T-helper 17 cell (primary cell): ENCODE data around the gene PRKG1. TPM values are rescaled to one million over a fixed set of nuclear protein-coding genes. Genes with fewer than 3 reads are reported as not detected.
"Not testable (repeated sequence)": the region's sequence is repeated elsewhere in the genome, so short reads cannot be mapped to it uniquely, and the experiment has no call there.

Experiments
- ATAC-seq: fragments of 150-1000 bp; cut with Tn5 transposase; 2 replicates; pipeline ENCODE4 v1.10.0; 2021; ENCODE audit warnings: mild to moderate bottlenecking, moderate library complexity
- DNase-seq, 3 donors: peaks; one replicate each; pipeline versions ENCODE4 v3.0.0 to v3.0.0-alpha.2; 2020 to 2021
- H3K9me3 ChIP-seq: one replicate; pipeline ENCODE4 v1.7.0; 2013; ENCODE audit warnings: low read length, mild to moderate bottlenecking; ENCODE audit not compliant: control insufficient read depth, poor library complexity, severe bottlenecking
- H3K27ac Mint-ChIP-seq: one replicate; pipeline ENCODE4 v1.8.0; 2022; ENCODE audit warnings: mild to moderate bottlenecking, moderate library complexity, mixed read lengths
- H3K27me3 Mint-ChIP-seq: one replicate; pipeline ENCODE4 v1.8.0; 2022; ENCODE audit warnings: mixed read lengths
- H3K36me3 Mint-ChIP-seq: one replicate; pipeline ENCODE4 v1.8.0; 2022; ENCODE audit warnings: low read depth, mixed read lengths
- H3K4me1 Mint-ChIP-seq: one replicate; pipeline ENCODE4 v1.8.0; 2022; ENCODE audit warnings: mild to moderate bottlenecking, mixed read lengths
- H3K4me3 Mint-ChIP-seq: one replicate; pipeline ENCODE4 v1.8.0; 2022; ENCODE audit warnings: mild to moderate bottlenecking, moderate library complexity, mixed read lengths
- total RNA-seq, 4 donors: library from RNA in 2 of 4; stranded (reverse) in 2 of 4; gene quantifications; one replicate each; pipeline ENCODE4 v1.2.3 and lab custom pipeline; 2022 to 2026

PRKG1 gene
- total RNA-seq, 2 donors from 2014 or later, result 0.27 to 4.1 TPM

- no peak overlapping the region for H3K27ac Mint-ChIP-seq
- no peaks in the 10 kb centered on the region for H3K9me3 ChIP-seq
- no peak for ATAC-seq
- no peaks in the 10 kb centered on the region for H3K36me3 Mint-ChIP-seq
- H3K4me1 Mint-ChIP-seq, result no peaks in the 10 kb centered on the region
- no peaks in the 10 kb centered on the region for H3K27me3 Mint-ChIP-seq
- H3K4me3 Mint-ChIP-seq, result no peak overlapping the region
- DNase-seq, result no peak
Measured at GRCh38 chr10:52187521-52188258, 1113.4 kb downstream of the PRKG1 start.

- no peak for DNase-seq
- no peaks in the 10 kb centered on the region for H3K27me3 Mint-ChIP-seq
Measured at GRCh38 chr10:52191049-52191448, 1116.8 kb downstream of the PRKG1 start.

GRCh38 chr10:52194191-52194590, 1119.9 kb downstream of the PRKG1 start:
- Mint-ChIP-seq H3K27me3 (no peaks in the 10 kb centered on the region), H3K4me3 (no peak overlapping the region), H3K4me1 (no peaks in the 10 kb centered on the region), H3K36me3 (no peaks in the 10 kb centered on the region), H3K27ac (no peak overlapping the region)
- ATAC-seq, result no peak
- no peak for DNase-seq
- no peaks in the 10 kb centered on the region for H3K9me3 ChIP-seq

More at GRCh38 chr10:52191049-52191448, 1116.8 kb downstream of the PRKG1 start:
- no peaks in the 10 kb centered on the region for H3K9me3 ChIP-seq
- H3K36me3 Mint-ChIP-seq, result no peaks in the 10 kb centered on the region
- H3K27ac Mint-ChIP-seq, result no peak overlapping the region
- H3K4me1 Mint-ChIP-seq, result no peaks in the 10 kb centered on the region
- no peak overlapping the region for H3K4me3 Mint-ChIP-seq
- no peak for ATAC-seq

- Mint-ChIP-seq H3K4me1 (no peaks in the 10 kb centered on the region), H3K4me3 (no peak overlapping the region), H3K27me3 (no peaks in the 10 kb centered on the region), H3K27ac (no peak overlapping the region), H3K36me3 (no peaks in the 10 kb centered on the region)
- H3K9me3 ChIP-seq, result no peaks in the 10 kb centered on the region
- DNase-seq, result no peak
- no peak for ATAC-seq
Measured at GRCh38 chr10:52194716-52195115, 1120.4 kb downstream of the PRKG1 start.

GRCh38 chr10:52197098-52197497, 1122.8 kb downstream of the PRKG1 start:
- DNase-seq, result no peak
- H3K27ac Mint-ChIP-seq, result no peak overlapping the region
- H3K27me3 Mint-ChIP-seq, result no peaks in the 10 kb centered on the region
- no peaks in the 10 kb centered on the region for H3K9me3 ChIP-seq
- no peaks in the 10 kb centered on the region for H3K4me1 Mint-ChIP-seq
- no peaks in the 10 kb centered on the region for H3K36me3 Mint-ChIP-seq
- ATAC-seq, result no peak
- no peak overlapping the region for H3K4me3 Mint-ChIP-seq

GRCh38 chr10:52198540-52198939, 1124.3 kb downstream of the PRKG1 start:
- H3K4me3 Mint-ChIP-seq, result no peak overlapping the region
- DNase-seq, result no peak
- no peaks in the 10 kb centered on the region for H3K27me3 Mint-ChIP-seq
- no peak for ATAC-seq
- no peak overlapping the region for H3K27ac Mint-ChIP-seq
- no peaks in the 10 kb centered on the region for H3K36me3 Mint-ChIP-seq
- no peaks in the 10 kb centered on the region for H3K4me1 Mint-ChIP-seq
- no peaks in the 10 kb centered on the region for H3K9me3 ChIP-seq

GRCh38 chr10:52204906-52205305, 1130.6 kb downstream of the PRKG1 start:
- not testable (repeated sequence) for H3K9me3 ChIP-seq, ATAC-seq, H3K27ac Mint-ChIP-seq, H3K4me1 Mint-ChIP-seq, H3K36me3 Mint-ChIP-seq, DNase-seq, H3K4me3 Mint-ChIP-seq
- peaks cover 43% of the 10 kb centered on the region for H3K27me3 Mint-ChIP-seq

- ATAC-seq, result no peak
- Mint-ChIP-seq H3K4me3 (no peak overlapping the region), H3K27me3 (peaks cover 46% of the 10 kb centered on the region), H3K36me3 (no peaks in the 10 kb centered on the region), H3K27ac (no peak overlapping the region), H3K4me1 (no peaks in the 10 kb centered on the region)
- DNase-seq, result no peak
- no peaks in the 10 kb centered on the region for H3K9me3 ChIP-seq
Measured at GRCh38 chr10:52208365-52208764, 1134.1 kb downstream of the PRKG1 start.

GRCh38 chr10:52210161-52210560, 1135.9 kb downstream of the PRKG1 start:
- DNase-seq, result no peak
- Mint-ChIP-seq H3K27ac (no peak overlapping the region), H3K4me3 (no peak overlapping the region), H3K36me3 (no peaks in the 10 kb centered on the region), H3K4me1 (no peaks in the 10 kb centered on the region), H3K27me3 (peaks cover 37% of the 10 kb centered on the region)
- ATAC-seq, result no peak
- no peaks in the 10 kb centered on the region for H3K9me3 ChIP-seq

- H3K4me1 Mint-ChIP-seq, result no peaks in the 10 kb centered on the region
- no peak for ATAC-seq
- no peaks in the 10 kb centered on the region for H3K36me3 Mint-ChIP-seq
- no peak for DNase-seq
- no peak overlapping the region for H3K27ac Mint-ChIP-seq
- no peaks in the 10 kb centered on the region for H3K9me3 ChIP-seq
- peaks cover 19% of the 10 kb centered on the region for H3K27me3 Mint-ChIP-seq
- no peak overlapping the region for H3K4me3 Mint-ChIP-seq
Measured at GRCh38 chr10:52212062-52212461, 1137.8 kb downstream of the PRKG1 start.

GRCh38 chr10:52212802-52213201, 1138.5 kb downstream of the PRKG1 start:
- Mint-ChIP-seq H3K27ac (no peak overlapping the region), H3K4me3 (no peak overlapping the region), H3K36me3 (no peaks in the 10 kb centered on the region), H3K27me3 (peaks cover 15% of the 10 kb centered on the region), H3K4me1 (no peaks in the 10 kb centered on the region)
- ATAC-seq (no peak), DNase-seq (no peak)
- H3K9me3 ChIP-seq, result no peaks in the 10 kb centered on the region

- no peaks in the 10 kb centered on the region for H3K4me1 Mint-ChIP-seq
- H3K27me3 Mint-ChIP-seq, result peaks cover 10% of the 10 kb centered on the region
- DNase-seq (no peak), ATAC-seq (no peak)
- no peaks in the 10 kb centered on the region for H3K36me3 Mint-ChIP-seq
- no peak overlapping the region for H3K27ac Mint-ChIP-seq
- no peak overlapping the region for H3K4me3 Mint-ChIP-seq
- no peaks in the 10 kb centered on the region for H3K9me3 ChIP-seq
Measured at GRCh38 chr10:52213321-52213752, 1139.0 kb downstream of the PRKG1 start.

- Mint-ChIP-seq H3K27me3 (no peaks in the 10 kb centered on the region), H3K36me3 (no peaks in the 10 kb centered on the region), H3K4me3 (no peak overlapping the region), H3K4me1 (no peaks in the 10 kb centered on the region), H3K27ac (no peak overlapping the region)
- DNase-seq, result no peak
- ATAC-seq, result peak; percentile 83
- H3K9me3 ChIP-seq, result no peaks in the 10 kb centered on the region
Measured at GRCh38 chr10:52215745-52216361, 1141.6 kb downstream of the PRKG1 start.

- no peak overlapping the region for H3K4me3 Mint-ChIP-seq
- H3K27me3 Mint-ChIP-seq, result no peaks in the 10 kb centered on the region
- DNase-seq, result no peak
- no peak for ATAC-seq
- H3K27ac Mint-ChIP-seq, result no peak overlapping the region
- H3K4me1 Mint-ChIP-seq, result no peaks in the 10 kb centered on the region
- no peaks in the 10 kb centered on the region for H3K36me3 Mint-ChIP-seq
- H3K9me3 ChIP-seq, result no peaks in the 10 kb centered on the region
Measured at GRCh38 chr10:52216852-52217251, 1142.6 kb downstream of the PRKG1 start.
